Renal cortical epithelial cell (primary cell): ENCODE data around the gene TRANK1. TPM values are rescaled to one million over a fixed set of nuclear protein-coding genes. Genes with fewer than 3 reads are reported as not detected.
"Not testable (repeated sequence)": the region's sequence is repeated elsewhere in the genome, so short reads cannot be mapped to it uniquely, and the experiment has no call there.

Source experiments
- DNase-seq: peaks from one replicate; pipeline ENCODE4 v3.0.0-alpha.2; 2011; ENCODE audit warnings: low read depth
- total RNA-seq: library from RNA; depleted of rRNA; stranded (reverse); fragments of >200 nt; gene quantifications from 2 replicates; pipeline ENCODE4 v1.2.3, GENCODE V29; 2014

TRANK1 gene
- total RNA-seq: 12.7 and 31.1 TPM in 2 replicates

DNA sequence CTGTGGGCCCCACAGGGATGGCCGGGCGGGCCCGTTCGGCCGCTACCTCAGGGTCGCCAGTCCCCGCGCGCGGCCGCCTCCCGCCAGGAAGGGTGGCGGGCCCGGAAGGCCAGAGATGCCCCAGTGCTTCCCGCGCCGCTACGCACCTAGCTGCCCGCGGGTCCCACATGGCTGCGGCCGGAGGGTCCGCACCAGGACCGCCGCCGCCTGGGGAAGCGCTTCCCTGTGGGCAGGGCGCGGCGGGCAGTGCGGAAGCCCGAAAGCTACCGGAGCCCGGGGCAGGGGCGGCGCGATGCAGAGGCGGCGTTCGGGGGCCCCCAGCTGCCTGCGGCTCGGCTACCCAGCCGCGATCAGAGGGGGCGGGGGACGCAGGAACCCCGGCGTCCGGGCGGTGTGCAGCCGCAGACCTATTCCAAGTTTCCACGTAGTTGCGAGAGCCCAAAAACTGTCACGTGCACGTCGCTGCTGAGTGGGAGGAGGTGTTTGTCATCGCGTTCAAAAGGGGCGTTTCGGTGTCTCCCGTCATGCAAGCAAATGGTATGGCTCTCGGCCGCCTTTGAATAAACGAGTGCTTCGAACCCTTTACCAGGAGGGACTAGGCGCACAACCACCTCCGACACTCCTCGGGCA, at the start of gene TRANK1:
TRANK1 (minus strand) TSS at position 414 of the 630 bp plus-strand sequence; CDS start at position 169, 245 bp downstream.
- no peak for DNase-seq

- DNase-seq: peak; percentile 100
Observed at GRCh38 chr3:36993326-36994283, 48.8 kb upstream of the TRANK1 start, which contains the start of gene MLH1. Gene MLH1, plus strand, starts transcription at chr3:36993518. Its CDS starts 30 bp downstream, at chr3:36993548.

DNA sequence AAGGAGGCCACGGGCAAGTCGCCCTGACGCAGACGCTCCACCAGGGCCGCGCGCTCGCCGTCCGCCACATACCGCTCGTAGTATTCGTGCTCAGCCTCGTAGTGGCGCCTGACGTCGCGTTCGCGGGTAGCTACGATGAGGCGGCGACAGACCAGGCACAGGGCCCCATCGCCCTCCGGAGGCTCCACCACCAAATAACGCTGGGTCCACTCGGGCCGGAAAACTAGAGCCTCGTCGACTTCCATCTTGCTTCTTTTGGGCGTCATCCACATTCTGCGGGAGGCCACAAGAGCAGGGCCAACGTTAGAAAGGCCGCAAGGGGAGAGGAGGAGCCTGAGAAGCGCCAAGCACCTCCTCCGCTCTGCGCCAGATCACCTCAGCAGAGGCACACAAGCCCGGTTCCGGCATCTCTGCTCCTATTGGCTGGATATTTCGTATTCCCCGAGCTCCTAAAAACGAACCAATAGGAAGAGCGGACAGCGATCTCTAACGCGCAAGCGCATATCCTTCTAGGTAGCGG, 48.0 kb upstream of the TRANK1 start, which contains the start of gene EPM2AIP1:
EPM2AIP1 (minus strand) TSS at position 326 of the 520 bp plus-strand sequence; CDS start at position 272, 54 bp downstream.
- no peak for DNase-seq

DNA sequence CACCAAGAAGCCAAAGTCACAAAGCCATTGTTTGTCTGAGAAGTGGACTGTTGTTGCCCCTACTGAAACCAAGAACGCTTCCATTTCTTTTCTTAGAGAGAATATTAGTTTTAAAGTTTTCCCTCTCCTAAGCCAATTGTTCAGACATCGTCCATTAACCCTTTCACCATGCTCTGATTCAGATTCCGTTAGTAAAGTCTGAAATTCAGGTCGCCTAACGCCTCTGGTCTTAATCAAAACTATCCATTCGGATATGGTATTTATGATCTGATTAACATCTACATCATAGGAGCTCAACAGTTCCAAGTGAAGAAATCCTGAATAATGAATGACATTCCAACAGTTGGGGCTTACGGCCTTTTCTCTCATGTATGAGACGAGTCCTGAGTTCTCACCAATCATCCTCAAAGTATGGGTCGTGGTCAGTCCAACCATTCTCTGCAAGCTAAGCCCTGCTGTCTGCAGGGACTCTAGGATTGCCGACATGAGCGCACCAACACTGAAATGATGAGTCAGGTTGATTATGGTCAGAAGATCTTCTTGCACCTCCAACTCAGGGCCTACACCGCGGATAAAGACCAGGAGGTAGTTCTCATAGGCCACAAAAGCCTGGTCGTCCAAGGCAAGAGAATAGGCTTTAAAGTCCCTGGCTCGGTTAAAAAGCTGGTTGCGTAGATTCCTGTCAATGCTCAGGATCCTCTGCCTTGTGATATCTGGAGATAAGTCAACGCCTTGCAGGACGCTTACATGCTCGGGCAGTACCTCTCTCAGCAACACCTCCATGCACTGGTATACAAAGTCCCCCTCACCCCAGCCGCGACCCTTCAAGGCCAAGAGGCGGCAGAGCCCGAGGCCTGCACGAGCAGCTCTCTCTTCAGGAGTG, 47.3 kb upstream of the TRANK1 start:
- DNase-seq: peak; percentile 61

DNA sequence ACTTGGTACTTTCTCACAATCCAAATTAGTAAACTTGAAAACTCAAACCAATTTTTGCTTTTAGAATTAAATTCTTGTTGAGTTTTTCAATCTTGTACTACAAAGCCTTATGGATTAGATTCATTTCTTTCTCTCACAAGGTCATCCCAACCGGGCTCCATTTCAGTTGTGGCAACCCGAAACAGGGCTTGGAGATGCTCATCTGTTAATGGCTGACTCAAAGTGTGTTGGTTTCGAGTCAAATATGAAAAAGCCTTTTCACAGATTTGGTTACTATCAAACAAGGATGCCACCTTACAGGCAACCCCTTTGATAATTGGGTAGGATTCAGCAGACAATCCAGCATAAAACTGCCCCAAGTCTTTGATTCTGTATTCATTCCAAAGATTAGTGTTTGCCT, 46.3 kb upstream of the TRANK1 start:
- DNase-seq: no peak

GRCh38 chr3:36989568-36989967, 44.7 kb upstream of the TRANK1 start:
- peak; percentile 9 for DNase-seq

GRCh38 chr3:36989005-36989404, 44.2 kb upstream of the TRANK1 start:
- no peak for DNase-seq

DNA sequence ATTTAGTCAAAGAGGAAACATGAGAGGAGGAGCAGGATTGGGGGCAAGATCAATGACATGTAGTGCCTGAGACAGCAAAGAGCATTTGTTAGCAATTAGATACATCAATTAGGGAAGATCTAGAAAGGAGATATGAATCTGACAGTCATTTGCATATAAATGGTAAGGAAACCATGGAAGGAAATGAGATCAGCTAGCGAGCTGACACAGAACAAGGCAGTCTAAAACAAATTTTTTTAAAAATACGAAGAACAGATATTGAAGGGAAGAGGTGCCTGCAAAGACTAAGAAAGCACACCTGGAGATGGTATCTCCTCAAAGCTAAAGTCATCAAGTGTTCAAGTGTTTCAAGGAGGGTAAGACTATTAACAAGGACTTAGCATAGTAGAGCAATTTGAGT, 43.5 kb upstream of the TRANK1 start:
- no peak for DNase-seq

- no peak for DNase-seq
Observed at GRCh38 chr3:36981006-36981405, 36.2 kb upstream of the TRANK1 start.

- DNase-seq: no peak
Observed at GRCh38 chr3:36973139-36973538, 28.3 kb upstream of the TRANK1 start.

DNA sequence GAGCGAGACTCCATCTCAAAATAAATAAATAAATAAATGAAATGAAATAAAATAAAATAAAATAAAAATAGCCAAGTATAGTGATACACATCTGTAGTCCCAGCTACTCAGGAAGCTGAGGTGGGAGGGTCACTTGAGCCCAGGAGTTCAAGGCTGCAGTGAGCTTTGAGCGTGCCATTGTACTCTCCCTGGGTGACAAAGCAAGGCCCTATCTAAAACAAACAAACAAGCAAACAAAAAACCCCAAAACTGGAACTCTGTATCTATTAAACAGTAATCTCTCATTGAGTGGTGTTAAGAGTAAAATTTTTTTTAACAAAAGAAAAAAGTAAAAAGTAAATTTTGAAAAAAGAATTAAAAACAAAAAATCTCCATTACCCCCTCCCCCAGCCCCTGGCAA, 27.3 kb upstream of the TRANK1 start:
- DNase-seq: no peak

DNA sequence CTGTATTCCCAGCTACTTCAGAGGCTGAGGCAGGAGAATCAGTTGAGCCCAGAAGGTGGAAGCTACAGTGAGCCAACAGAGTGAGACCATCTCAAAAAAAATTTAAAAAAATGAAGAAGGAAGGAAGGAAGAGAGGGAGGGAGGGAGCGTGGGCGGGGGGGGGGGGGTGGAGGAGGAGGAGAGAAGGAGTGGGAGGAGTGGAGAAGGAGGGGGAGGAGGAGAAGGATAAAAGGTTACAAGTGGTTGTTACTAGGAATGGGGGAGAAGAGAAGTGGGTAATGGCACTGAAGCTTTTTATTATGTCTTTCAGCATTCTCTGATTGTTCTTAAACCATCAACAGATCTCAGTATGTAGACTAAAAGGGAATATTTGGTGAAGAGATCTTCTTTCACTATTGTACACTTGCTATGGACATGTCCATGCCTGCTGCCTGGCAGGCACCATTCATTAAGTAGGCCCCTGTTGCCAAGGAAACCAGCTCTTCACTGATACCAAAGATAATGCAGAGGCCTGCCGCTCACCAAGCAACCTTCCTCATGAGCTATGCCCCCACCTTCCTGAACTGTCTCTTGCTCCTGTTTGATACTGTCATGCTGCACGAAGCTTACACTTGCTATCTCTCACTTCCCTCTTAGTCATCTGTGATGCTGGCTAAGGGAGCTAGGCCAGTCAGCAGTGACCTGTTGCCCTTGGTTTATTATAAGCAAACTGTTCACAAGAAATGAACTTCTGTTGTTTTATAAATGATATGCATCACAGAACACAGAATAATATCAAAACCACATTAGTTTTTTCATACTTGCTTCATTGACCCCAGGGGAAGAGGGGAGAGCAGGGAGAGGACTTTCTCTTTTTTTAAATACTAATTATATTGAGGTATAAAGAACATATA, 24.9 kb upstream of the TRANK1 start:
- peak; percentile 61 for DNase-seq

GRCh38 chr3:36969085-36969484, 24.2 kb upstream of the TRANK1 start:
- no peak for DNase-seq

DNA sequence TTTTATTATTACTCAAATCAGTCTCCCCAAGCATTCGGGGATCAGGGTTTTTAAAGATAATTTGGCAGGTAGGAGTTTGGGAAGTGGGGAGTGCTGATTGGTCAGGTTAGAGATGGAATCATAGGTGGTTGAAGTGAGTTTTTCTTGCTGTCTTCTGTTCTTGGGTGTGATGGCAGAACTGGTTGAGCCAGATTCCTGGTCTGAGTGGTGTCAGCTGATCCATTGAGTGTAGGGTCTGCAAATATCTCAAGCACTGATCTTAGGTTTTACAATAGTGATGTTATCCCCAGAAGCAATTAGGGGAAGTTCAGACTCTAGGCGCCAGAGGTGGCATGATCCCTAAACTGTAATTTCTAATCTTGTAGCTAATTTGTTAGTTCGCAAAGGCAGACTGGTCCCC, 20.6 kb upstream of the TRANK1 start:
- DNase-seq: no peak

DNA sequence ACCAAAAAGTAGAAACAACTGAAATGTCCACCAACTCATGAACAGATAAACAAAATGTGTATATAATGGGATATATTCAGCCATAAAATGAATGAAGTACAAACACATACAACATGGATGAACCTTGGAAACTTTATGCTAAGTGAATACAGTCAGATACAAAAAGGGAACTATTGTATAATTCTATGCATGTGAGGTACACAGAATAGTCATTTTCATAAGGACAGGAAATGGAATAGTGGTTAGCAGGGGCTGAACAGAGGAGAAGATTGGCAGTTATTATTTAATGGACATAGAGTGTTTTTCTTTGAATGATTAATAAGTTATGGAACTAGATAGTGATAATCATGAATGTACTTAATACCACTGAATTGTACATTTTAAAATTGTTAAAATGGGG, 20.0 kb upstream of the TRANK1 start:
- no peak for DNase-seq

GRCh38 chr3:36964331-36964730, 19.5 kb upstream of the TRANK1 start:
- no peak for DNase-seq

- not testable (repeated sequence) for DNase-seq
Observed at GRCh38 chr3:36963008-36963407, 18.2 kb upstream of the TRANK1 start.

GRCh38 chr3:36960502-36960901, 15.6 kb upstream of the TRANK1 start:
- DNase-seq: no peak

DNA sequence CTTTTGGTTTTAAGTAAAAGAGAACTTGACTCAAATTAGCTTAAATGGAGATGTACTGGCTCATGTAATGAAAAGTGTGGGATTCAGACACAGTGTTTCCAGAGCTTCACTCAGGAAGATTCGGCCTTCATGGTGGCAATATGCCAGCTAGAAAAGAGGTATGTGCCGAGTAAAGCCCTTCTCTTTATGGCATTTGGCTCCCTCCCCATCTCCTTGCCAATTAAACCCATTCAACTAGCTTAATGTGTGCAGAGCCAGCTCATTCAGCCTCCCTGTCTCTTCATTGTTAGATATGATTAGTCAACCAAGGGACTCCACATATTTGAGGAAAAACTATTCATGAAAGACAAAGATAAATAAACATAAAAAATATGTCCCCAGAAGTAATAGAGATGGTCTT, 15.0 kb upstream of the TRANK1 start:
- peak; percentile 69 for DNase-seq
